Eye (tissue), 1 donor: ENCODE data around the gene HOXD10.

Experiments
- DNase-seq: peaks from one replicate; pipeline ENCODE4 v3.0.0-alpha.2; 2015

HOXD10 gene

DNA sequence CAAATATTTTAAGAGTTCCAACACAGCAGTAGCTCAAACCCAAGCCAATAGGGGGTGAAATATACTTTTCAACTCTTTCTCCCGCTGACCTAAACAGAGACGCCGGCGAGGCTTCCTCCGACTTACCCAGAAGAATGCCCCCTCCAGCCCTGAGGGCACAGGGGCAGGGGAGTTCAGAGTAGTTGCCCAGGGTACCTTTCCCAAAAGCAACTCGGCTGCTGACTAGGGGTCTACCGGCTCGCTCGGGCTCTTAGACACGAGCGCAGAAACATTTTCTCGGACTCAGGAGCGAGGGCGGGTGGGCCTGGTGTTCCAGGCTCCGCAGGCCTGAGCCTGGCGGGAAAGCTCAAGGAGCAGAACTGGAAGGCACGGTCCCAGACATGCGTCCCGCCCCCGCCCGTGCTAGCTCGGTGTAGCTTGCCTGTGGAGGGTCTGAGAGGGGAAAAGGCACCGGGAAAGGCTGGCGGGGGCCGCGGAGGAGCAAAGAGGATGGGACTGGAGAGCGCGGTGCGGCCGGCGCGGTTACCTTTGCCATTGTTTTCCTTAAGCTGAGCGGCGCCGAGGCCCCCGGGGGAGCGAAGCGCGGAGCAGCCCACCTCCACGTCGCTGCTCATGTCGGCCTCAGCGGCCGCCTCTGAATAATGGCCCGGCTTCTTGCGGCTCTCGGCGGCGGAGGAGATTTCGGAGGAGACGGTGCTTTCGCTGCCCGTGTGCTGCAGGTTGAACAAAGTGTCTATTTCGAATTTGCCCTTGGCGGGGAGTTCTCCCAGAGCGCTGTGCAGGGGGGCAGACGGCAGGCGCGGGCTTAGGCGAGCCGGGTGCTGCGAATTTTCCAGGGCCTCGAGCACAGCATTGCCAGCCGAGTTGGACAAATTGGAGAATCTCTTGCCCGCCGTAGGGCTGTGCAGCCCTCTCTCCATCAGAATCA lies 33.5 kb upstream of the HOXD10 start:
- peak; percentile 74 for DNase-seq

DNA sequence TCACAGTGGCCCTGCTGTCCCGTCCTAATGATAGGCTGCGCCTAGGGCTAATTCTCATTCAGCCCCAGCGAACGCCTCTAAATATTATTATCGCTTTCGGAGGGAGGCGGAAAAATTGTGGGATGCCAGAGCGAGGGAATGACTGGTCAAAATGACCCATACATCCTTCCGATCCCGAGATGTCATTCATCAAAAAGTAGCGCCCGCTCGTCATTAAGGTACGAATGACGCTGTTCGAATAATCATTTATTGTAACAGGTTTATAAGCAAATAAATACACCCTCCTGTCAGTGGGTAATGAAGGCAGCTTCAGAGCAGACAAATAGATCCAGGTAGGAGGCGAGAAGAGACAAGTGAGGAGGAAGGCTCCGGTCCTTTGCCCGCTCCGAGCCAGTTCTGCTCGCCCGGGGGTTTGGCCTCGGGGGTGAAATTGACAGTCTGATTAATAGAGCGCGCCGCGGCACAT lies 32.7 kb upstream of the HOXD10 start, which contains the start of gene EVX2:
Gene EVX2 (minus strand): TSS at position 167 of the 466 bp plus-strand sequence. CDS start 186 bp downstream, outside the sequence.
- DNase-seq = peak; percentile 64

DNA sequence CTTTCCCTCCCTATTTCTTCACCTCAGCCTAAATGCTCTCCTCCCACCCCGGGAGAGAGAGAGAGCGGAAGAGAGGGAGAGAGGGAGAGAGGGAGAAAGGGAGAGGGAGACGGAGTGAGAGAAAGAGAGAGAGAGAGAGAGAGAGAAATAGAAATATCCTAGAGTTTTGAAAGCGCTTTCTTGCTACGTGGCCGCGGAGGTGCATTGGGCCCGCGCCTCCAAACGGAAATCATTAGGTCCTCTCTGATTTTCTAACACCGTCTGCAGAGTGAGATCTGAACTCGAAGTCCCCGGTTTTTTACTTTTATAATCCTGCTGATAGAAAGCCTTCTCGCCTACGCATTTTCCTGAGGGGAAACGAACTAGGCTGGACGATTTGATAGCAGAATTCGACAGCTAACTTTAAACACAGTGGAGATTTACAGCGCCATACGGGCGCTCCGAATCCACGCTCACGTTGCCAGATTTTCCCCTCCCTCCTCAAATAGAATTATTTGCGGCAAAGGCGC lies 31.9 kb upstream of the HOXD10 start:
- DNase-seq = peak; percentile 73

DNA sequence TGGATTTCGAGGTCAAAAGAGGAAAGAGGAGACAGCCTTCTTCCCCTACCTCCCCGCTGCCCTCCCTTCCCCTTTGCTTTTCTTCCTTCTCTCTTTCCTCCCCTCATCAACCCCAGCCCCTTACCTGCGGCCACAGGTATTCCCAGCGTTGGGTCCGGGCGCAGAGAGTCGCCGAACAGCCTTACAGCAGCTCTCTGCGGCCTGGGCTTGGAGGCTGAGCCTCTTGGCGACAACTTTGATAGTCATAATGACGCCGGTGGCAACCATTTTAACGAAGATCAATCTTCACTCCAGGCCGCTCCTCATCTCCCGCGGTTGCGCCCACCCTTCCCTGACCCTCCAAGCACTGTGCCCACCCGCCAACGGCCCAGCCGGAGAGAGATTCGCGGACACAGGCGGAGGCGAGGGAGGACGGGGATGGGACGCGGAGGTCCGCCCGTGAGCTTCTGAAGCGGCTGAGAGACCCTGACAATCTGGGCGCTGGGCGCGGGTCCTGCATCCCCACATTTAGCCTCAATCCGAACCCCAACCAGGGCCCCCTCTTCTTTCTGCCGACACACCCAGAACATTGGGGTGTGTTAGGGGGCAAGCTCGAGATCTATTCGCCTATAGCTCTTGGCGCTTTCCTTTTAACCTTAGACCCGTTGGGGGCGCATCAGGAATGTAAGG lies 31.3 kb upstream of the HOXD10 start:
- peak; percentile 62 for DNase-seq

DNA sequence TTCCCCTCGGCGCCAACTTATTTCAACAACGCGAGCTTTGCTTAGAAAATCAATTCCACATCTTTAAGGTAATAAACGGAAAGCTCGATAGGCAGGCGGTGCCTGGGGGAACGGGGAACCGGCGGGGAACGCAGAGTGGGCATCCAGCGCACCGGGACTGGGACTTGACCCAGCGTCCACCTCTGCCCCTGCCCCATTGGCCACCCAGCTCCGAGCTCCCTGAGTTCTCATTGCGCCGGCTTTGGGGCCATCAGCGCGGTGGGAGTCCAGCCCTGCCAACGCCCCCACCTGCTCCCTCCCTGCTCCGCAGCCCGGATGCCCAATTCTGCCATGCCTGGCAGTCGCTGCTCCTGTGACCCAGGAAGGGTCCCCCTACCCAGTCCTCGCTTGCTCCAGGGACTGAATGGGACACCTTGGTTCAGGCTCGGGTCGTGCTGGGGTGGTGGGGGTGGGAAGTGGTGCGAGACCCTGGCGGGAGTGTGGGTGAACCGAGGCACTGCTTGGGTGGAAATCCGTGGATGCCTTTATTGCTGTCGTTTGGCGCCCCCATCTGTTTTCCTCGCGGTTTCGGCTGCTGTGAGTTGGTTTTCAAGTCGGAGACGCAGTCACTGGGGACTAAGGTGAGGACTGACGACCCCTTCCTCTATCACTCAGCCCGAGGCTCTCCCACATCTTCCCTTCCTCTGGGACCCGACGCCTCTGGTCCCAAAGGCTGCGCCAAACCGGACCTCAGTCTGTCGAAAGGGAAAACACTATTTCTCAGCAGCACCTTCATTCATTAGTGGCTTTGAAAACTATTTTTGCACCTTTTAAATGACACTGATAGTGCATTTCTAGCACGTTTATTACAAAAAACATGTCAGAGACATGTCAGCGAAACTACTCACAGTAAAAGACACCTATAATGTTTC lies 30.5 kb upstream of the HOXD10 start:
- DNase-seq = peak; percentile 47

DNA sequence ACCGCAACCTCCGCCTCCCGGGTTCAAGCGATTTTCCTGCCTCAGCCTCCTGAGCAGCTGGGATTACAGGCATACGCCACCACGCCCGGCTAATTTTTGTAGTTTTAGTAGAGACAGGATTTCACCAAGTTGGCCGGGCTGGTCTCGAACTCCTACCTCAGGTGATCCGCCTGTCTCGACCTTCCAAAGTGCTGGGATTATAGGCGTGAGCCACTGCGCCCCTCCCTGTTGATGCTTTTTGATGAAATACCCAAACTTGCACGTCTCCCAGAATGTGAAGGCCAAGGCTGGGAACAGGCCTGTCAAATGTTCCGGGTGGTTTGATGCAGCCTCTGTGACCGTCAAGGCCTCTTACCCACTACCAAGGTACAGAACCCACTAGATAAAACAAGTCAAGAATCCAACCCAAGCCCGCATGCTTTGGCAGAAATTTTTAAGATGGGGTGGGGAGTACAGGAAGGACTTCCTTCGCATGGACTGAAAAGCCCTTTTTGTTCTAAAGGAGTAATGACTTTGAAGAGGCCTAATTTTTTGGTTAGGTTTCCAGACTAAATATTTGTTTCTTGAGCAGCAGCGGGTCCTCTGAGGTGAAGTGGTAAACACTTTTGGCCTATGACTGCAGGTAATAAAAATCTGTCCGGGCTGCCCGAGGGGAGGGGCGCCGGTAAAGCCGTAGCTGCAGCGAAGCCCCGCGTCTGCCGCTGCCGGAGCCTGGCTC lies 29.1 kb upstream of the HOXD10 start:
- no peak for DNase-seq

DNA sequence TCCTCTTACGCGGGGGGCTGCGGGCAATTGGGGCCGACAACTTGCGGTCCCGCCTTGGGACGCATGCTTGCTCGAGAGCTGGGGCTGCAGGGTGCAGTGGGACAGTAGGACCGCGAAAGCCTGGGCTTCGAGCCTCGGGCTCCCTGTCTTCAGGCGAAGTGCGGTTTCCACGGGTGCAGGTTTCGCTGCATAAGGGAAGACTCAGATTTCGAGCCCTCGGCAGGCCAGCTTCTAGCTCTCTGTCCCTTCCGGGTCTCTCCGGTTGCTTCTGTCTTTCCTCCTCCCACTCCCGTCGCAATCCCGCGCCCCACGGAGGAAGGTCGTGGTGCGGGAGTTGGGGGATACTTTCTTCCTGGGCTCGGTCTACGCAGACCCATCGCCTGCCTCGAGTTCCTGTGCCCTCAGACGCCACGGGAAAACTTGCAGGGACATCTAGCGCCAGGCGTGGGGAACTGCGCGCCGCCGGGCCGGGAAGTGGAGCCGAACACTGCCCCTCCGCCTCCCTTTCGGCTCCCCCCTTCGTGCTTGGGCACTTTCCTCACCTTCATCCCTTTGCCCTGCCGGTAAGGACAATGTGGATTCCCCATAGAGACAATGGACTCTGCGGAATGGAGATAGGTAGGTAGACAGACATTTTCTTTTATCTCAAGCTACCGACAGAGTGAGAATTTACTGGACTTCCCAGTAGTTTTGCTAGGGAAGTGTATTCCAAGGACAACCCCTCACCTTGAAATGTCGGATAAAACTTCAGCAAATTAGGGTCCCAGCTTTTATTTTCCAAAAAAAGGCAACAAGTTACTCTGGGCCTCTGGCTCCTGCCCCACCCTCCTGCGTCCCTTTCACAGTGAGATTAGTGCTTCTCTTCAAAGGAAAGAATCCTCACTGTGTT lies 28.3 kb upstream of the HOXD10 start:
- DNase-seq = peak; percentile 87

DNA sequence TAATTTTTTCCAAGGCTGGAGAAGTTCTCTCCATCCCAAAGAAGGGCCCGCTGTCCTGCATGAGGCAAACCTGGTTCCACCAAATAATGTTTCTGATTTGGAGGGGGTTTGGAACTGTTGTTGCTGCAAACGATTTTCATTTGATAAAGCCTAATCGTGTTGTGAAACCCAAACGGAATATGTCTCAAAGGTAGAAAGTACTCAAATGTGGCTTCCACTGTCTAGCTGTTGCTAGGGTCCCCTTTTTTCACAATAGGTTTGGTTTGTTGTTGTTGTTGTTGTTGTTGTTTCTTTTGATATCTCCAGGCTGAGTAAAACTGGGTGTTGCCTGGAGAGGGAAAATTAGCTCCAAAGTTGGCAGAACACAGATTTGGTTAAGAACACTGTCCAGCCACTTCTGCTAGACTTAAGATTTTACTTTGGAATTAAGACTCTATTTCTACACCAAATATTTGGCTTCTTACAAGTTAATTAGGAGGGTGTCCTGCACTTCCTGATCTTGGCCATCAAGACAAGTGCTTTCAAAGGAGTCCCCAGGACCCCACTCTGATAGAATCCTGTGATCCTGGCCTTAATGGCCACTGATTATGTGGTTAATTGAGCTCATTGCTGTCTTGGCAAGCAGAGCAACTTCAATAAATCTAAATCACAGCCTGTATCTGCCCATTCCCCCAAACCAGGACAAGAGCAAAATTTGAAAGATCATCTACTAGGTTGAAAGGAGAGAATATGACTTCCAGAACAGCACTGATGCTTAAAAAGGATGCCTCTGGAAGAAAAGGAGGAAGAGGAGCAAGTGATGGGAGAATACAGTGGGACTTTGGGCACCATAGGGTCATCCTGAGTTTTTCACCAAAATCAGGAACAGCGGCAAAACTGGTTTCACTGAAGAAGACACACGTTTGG lies 27.4 kb upstream of the HOXD10 start:
- no peak for DNase-seq

DNA sequence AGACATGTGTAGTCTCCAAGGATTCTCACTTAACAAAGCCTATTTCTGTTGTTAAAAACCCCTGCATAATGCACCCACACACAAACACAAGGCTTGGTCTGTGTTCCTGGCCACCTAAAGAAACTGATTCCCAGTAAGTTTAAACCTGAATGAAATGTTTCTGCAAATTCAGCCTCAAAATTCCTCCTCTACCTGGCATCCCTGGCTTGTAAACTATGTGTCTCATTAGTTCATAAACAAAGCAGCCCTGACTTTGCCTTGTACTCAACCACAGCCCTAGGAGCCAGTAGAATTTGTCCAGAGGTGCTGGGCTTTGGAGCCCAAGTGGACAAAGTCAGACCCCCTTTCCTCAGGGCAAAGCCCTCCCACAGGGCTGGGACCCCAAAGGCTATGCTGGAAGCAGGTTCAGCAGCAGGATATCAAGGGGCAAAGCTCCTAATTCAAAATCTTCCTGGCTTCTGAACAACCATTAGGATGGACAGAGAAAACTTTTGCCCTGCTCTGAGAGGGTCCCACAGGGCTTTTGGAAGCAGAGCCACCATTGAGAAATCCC lies 26.7 kb upstream of the HOXD10 start:
- no peak for DNase-seq

DNA sequence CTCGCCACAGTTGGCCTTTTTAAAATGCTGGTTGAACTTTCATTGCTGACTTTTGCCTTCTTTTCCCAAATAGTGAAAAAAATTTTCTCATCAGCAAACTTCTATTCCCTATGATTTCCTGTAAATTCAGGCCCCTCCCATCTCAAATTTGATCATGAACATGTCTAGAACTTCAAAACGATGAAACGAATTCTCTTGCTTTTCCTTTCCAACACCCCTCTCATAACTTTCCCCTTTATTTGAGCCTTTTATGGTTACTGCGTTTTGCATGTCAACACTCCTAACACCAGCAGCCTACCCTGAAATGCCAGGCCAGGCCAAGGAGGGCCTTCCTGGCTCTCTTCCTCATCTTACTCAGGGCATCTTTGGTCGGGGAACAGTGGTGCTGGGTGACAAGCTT lies 25.7 kb upstream of the HOXD10 start:
- DNase-seq = peak; percentile 52

DNA sequence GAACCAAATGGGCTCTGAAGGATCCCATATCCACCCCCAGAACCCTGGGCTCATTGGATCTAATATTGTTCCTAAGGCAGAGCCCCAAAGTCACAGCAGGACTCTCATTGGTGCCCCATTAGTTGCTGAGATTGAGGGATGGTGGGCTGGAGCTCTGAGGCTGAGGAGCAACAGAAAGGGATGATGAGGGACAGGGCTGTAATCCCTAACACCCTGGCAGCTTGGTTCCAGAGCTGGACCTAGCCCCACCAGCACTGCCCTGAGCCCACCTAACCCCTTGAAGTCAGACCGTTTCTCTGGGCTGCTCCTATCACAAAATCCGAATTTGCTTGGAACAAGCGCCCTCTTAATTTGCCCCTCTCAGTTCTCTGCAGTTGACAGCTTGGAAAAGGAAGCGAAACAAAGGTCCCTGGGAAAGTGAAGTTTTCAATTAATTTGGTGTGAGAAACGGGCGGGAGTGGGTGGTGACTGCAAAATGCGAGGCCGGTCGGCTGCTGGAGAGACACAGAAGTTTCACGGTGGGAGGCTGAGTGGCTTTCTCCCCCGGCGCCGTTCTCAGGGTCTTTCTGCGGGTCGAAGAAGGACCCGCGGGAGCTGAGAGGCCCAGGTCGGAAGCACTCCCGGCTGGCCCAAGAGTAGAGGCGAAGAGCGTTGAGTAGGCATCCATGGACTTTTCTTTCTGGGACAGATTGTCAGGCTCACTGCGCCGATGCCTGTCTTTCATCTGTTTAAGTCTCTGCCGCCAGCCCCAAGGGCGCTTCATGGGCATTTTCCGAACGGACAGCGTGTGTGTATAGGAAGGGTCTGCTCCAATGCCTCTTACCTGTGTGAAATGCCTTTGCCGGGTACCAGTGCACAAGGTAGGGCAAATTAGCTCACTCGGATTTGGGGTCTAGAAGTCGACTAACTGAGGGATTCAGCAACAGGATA lies 25.0 kb upstream of the HOXD10 start:
- peak; percentile 55 for DNase-seq

DNA sequence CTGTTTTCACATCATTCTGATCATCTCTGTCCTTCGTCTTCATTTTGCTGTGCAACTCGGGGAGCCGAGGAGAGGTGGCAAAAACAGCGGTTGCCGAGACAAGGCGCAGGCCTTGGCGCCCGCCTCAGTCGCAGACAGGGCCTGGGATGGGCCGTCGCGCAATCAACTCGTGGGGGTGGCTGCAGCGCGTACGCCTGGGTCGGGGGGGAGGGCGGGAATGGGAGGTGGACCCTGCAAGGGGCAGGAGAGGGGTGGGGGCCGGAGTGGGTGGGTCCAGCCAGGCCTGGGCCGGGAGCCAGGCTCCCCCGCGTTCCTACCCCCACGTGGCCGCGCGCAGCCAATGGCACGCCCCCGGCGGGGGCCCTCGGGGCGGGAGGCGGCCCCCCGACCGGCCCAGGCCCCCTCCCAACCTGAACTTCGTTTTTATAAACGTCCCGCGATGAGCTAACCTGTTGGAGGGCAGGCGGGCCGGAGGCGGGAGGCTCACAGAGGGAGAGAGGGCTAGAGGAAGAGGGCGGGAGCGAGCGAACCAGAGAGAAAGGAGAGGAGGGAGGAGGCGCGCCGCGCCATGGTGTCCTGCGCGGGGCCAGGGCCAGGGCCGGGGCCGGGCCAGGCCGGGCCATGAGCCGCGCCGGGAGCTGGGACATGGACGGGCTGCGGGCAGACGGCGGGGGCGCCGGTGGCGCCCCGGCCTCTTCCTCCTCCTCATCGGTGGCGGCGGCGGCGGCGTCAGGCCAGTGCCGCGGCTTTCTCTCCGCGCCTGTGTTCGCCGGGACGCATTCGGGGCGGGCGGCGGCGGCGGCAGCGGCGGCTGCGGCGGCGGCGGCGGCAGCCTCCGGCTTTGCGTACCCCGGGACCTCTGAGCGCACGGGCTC lies 24.1 kb upstream of the HOXD10 start, which contains the start of gene HOXD13:
Gene HOXD13 (plus strand): TSS at position 452 of the 875 bp plus-strand sequence. CDS start 170 bp downstream, at position 622.
- DNase-seq = peak; percentile 73

DNA sequence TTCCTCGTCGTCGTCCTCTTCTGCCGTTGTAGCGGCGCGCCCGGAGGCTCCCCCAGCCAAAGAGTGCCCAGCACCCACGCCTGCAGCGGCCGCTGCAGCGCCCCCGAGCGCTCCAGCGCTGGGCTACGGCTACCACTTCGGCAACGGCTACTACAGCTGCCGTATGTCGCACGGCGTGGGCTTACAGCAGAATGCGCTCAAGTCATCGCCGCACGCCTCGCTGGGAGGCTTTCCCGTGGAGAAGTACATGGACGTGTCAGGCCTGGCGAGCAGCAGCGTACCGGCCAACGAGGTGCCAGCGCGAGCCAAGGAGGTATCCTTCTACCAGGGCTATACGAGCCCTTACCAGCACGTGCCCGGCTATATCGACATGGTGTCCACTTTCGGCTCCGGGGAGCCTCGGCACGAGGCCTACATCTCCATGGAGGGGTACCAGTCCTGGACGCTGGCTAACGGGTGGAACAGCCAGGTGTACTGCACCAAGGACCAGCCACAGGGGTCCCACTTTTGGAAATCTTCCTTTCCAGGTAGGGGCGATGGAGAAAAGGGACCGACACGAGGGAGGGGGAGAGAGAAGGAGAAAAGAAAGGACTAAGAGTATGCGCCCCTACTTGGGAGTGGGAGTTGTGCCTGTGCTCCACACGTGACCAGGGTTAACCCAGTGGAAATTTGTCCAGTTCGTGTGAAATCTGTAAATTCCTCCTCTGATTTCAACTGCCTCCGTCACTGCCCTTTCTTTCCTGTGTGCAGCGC lies 23.3 kb upstream of the HOXD10 start:
- DNase-seq = peak; percentile 76

DNA sequence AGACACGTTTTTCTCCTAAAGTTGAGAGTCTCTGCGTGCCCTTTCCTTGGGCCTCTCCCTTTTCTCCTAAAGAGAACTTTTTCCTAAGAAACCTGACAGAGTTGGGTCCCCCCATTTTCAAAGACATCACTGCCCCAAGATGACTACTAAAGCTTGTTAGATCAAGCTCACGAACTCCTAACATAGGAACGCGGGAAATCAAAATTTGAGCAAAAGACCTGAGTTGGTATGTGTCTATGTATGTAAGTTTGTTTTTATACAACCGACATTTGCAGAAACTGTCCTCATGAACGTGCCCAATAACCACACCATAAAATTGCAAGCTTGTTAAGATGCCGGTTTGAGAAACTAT lies 22.7 kb upstream of the HOXD10 start:
- peak; percentile 69 for DNase-seq

DNA sequence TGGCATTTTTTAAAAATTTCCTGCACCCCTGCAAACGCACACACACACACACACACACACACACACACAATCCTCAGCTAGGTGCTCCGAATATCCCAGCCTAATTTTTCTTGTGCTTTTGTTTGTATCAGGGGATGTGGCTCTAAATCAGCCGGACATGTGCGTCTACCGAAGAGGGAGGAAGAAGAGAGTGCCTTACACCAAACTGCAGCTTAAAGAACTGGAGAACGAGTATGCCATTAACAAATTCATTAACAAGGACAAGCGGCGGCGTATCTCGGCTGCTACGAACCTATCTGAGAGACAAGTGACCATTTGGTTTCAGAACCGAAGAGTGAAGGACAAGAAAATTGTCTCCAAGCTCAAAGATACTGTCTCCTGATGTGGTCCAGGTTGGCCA lies 22.2 kb upstream of the HOXD10 start:
- peak; percentile 60 for DNase-seq

DNA sequence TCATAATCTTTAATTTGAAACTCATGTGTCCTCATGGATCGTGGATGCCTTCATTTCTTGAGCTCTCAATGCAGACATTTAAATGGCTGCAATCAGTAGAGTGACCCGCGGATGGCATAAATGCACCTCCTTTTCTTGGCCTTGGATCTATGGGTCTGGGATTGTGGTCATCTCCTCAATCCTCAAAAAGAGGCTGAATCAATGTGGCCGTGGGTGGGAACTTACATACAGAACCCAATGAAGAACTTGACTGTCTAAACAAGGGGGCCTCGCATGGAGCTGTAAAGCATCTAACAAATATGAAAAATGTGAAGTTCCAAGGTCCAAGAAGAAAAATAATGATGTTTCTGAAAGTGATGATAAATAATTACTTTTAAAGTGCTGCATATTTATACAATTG lies 21.2 kb upstream of the HOXD10 start:
- DNase-seq = no peak
